Mammary epithelial cell (primary cell): Measurements from ENCODE around the gene DOCK10.

ENCODE experiments used
- EZH2 ChIP-seq: IDR thresholded peaks from 2 replicates; pipeline ENCODE4 v1.6.1; 2012; ENCODE audit warnings: low read length, inconsistent platforms, borderline replicate concordance
- TF ChIP-seq, protein P1 (sequence below), 2 donors: IDR thresholded peaks in 1 of 2; conservative IDR thresholded peaks in 1 of 2; 2 replicates each; pipeline ENCODE4 v1.5.1; 2011 to 2012; ENCODE audit warnings: inconsistent platforms in 2 of 2, low read length in 2 of 2, mild to moderate bottlenecking in 2 of 2, control low read depth in 1 of 2, low read depth in 1 of 2; ENCODE audit not compliant: insufficient read depth in 1 of 2; ENCODE audit errors: extremely low read depth in 1 of 2

DNA sequence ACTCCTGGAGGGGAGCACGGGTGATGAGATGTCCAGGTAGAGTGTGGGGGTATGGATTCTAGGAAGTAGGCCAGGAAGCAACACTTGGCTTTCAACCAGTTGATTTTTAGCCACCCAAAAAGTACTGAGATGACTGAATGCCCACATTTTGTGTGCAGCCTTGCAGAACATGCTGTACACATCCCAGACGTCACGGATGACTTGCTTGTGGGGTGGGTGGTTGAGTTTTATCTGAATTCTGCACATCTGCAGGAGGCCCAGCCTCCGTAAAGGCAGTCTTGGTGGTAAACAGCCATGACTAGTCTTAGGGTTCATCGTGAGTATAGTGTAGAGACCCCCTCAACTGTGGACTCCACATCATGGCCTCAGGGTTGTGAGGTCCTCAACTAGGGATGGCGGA lies 272.8 kb downstream of the DOCK10 start:
- TF ChIP-seq, protein P1, sequence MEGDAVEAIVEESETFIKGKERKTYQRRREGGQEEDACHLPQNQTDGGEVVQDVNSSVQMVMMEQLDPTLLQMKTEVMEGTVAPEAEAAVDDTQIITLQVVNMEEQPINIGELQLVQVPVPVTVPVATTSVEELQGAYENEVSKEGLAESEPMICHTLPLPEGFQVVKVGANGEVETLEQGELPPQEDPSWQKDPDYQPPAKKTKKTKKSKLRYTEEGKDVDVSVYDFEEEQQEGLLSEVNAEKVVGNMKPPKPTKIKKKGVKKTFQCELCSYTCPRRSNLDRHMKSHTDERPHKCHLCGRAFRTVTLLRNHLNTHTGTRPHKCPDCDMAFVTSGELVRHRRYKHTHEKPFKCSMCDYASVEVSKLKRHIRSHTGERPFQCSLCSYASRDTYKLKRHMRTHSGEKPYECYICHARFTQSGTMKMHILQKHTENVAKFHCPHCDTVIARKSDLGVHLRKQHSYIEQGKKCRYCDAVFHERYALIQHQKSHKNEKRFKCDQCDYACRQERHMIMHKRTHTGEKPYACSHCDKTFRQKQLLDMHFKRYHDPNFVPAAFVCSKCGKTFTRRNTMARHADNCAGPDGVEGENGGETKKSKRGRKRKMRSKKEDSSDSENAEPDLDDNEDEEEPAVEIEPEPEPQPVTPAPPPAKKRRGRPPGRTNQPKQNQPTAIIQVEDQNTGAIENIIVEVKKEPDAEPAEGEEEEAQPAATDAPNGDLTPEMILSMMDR (conservative IDR thresholded peaks at IDR 0.05 in 1 of 2, IDR thresholded peaks at IDR 0.05 in 1 of 2; ENCODE audit: extremely low read depth in 1 of 2, insufficient read depth in 1 of 2, low read depth in 1 of 2, low read length in 2 of 2) = no peak
- TF ChIP-seq EZH2 = no peak
